Muscle of back (tissue), 11 donors: ENCODE results near the gene DSCAML1. TPM values are rescaled to one million over a fixed set of nuclear protein-coding genes. Genes with fewer than 3 reads are reported as not detected.

ENCODE experiments used
- DNase-seq, 3 donors: peaks; one replicate each; pipeline versions ENCODE4 v3.0.0 to v3.0.0-alpha.2; 2013
- polyA plus RNA-seq, 10 donors: library from polyadenylated mRNA; unstranded; fragments of 120-200 nt; gene quantifications; one replicate each; pipeline ENCODE4 v1.2.1, GENCODE V29; 2013; ENCODE audit not compliant: insufficient read length in 10 of 10

The DSCAML1 gene
- polyA plus RNA-seq, 10 donors = 0.28 to 1.3 (median 0.57) TPM

- DNase-seq = no peak
Observed at GRCh38 chr11:117428856-117429229, 368.2 kb downstream of the DSCAML1 start.

- DNase-seq = no peak
Observed at GRCh38 chr11:117428186-117428855, 368.7 kb downstream of the DSCAML1 start.

- no peak for DNase-seq
Observed at GRCh38 chr11:117427356-117427874, 369.6 kb downstream of the DSCAML1 start.

GRCh38 chr11:117426941-117427340 lies 370.1 kb downstream of the DSCAML1 start:
- DNase-seq = no peak

- peak; percentile 29 to 73 (median 59) for DNase-seq
Observed at GRCh38 chr11:117426297-117426685, 370.7 kb downstream of the DSCAML1 start.

- no peak for DNase-seq
Observed at GRCh38 chr11:117425679-117426296, 371.2 kb downstream of the DSCAML1 start.

- DNase-seq = no peak
Observed at GRCh38 chr11:117424781-117425180, 372.2 kb downstream of the DSCAML1 start.

- no peak for DNase-seq
Observed at GRCh38 chr11:117423046-117423575, 373.9 kb downstream of the DSCAML1 start.

GRCh38 chr11:117421476-117421875 lies 375.5 kb downstream of the DSCAML1 start:
- no peak for DNase-seq

GRCh38 chr11:117421041-117421440 lies 376.0 kb downstream of the DSCAML1 start:
- DNase-seq = no peak

GRCh38 chr11:117420598-117420997 lies 376.4 kb downstream of the DSCAML1 start:
- DNase-seq = no peak

GRCh38 chr11:117420143-117420485 lies 376.9 kb downstream of the DSCAML1 start:
- DNase-seq = no peak

GRCh38 chr11:117419482-117420142 lies 377.4 kb downstream of the DSCAML1 start:
- DNase-seq = no peak

GRCh38 chr11:117418737-117419481 lies 378.1 kb downstream of the DSCAML1 start:
- no peak for DNase-seq

GRCh38 chr11:117417856-117418255 lies 379.2 kb downstream of the DSCAML1 start:
- DNase-seq = no peak

GRCh38 chr11:117417342-117417741 lies 379.7 kb downstream of the DSCAML1 start:
- no peak for DNase-seq

GRCh38 chr11:117415358-117415896 lies 381.6 kb downstream of the DSCAML1 start:
- no peak for DNase-seq

GRCh38 chr11:117414724-117415123 lies 382.3 kb downstream of the DSCAML1 start:
- DNase-seq = no peak

GRCh38 chr11:117413616-117414015 lies 383.4 kb downstream of the DSCAML1 start:
- no peak for DNase-seq

GRCh38 chr11:117412653-117413275 lies 384.3 kb downstream of the DSCAML1 start:
- DNase-seq = no peak

- no peak for DNase-seq
Observed at GRCh38 chr11:117412176-117412575, 384.8 kb downstream of the DSCAML1 start.
